Natural killer cell (primary cell): ENCODE measurements around the gene DDIT3. TPM values are rescaled to one million over a fixed set of nuclear protein-coding genes. Genes with fewer than 3 reads are reported as not detected.

Source experiments
- ATAC-seq, 3 donors: fragments of 150-1000 bp in 2 of 3; fragments of 200-7000 bp in 1 of 3; cut with Tn5 transposase; 1 replicate in 1 of 3; 2 replicates in 2 of 3; pipeline ENCODE4 v1.10.0; 2021; ENCODE audit warnings: mild to moderate bottlenecking in 2 of 3, moderate library complexity in 2 of 3
- DNase-seq, 2 donors: peaks; one replicate each; pipeline versions ENCODE4 v3.0.0 to v3.0.0-alpha.2; 2013 to 2021; ENCODE audit warnings: mixed read lengths in 1 of 2
- H3K27ac ChIP-seq: one replicate; pipeline ENCODE4 v1.5.1; 2013; ENCODE audit warnings: mild to moderate bottlenecking, low read length
- H3K27me3 ChIP-seq: one replicate; pipeline ENCODE4 v1.6.1; 2013; ENCODE audit warnings: low read length; ENCODE audit not compliant: control insufficient read depth, insufficient read depth
- H3K36me3 ChIP-seq: one replicate; pipeline ENCODE4 v1.6.1; 2013; ENCODE audit warnings: low read length; ENCODE audit not compliant: control insufficient read depth, insufficient read depth
- H3K4me1 ChIP-seq: one replicate; pipeline ENCODE4 v1.6.1; 2013; ENCODE audit warnings: low read length; ENCODE audit not compliant: control insufficient read depth, insufficient read depth
- H3K4me3 ChIP-seq: one replicate; pipeline ENCODE4 v1.5.1; 2013; ENCODE audit warnings: low read length
- H3K9me3 ChIP-seq: one replicate; pipeline ENCODE4 v1.6.1; 2013; ENCODE audit warnings: low read length; ENCODE audit not compliant: control insufficient read depth, insufficient read depth
- H3K27ac Mint-ChIP-seq, 2 donors: one replicate each; pipeline ENCODE4 v1.8.0; 2022; ENCODE audit warnings: mild to moderate bottlenecking in 2 of 2, mixed read lengths in 2 of 2, moderate library complexity in 1 of 2
- H3K27me3 Mint-ChIP-seq, 2 donors: one replicate each; pipeline ENCODE4 v1.8.0; 2022; ENCODE audit warnings: low read depth in 2 of 2, mixed read lengths in 2 of 2
- H3K36me3 Mint-ChIP-seq: one replicate; pipeline ENCODE4 v1.8.0; 2022; ENCODE audit warnings: mixed read lengths
- H3K4me1 Mint-ChIP-seq, 2 donors: one replicate each; pipeline ENCODE4 v1.8.0; 2022; ENCODE audit warnings: mixed read lengths in 2 of 2
- H3K4me3 Mint-ChIP-seq: one replicate; pipeline ENCODE4 v1.8.0; 2022; ENCODE audit warnings: mild to moderate bottlenecking, moderate library complexity, mixed read lengths
- H3K9me3 Mint-ChIP-seq, 2 donors: one replicate each; pipeline ENCODE4 v1.8.0; 2022; ENCODE audit warnings: mixed read lengths in 2 of 2
- CTCF ChIP-seq: fragments of 200-600 bp; IDR thresholded peaks from one replicate; pipeline ENCODE4 v1.8.0; 2022; ENCODE audit warnings: antibody characterized with exemption
- WGBS: methylation state at CpG from one replicate; pipeline ENCODE4 v1.1.7; 2013; ENCODE audit warnings: missing lambda C conversion rate; ENCODE audit not compliant: insufficient coverage; 5-methylcytosine and 5-hydroxymethylcytosine counted together
- intact Hi-C: fragments of 100-400 bp; cut with micrococcal nuclease; formaldehyde crosslinking; loops from one replicate; pipeline ENCODE4 v1.14.2; 2022
- total RNA-seq, 4 donors: library from RNA; stranded (reverse); fragments of 120-200 nt in 1 of 4; gene quantifications; one replicate each; pipeline versions ENCODE4 v1.2.3 to v1.2.4, GENCODE V29; 2013 to 2022

Gene DDIT3
- total RNA-seq, 3 donors from 2014 or later (not counting 1 experiment from before 2014, with no cell fraction given): 117 to 318 (median 182) TPM

- H3K27ac Mint-ChIP-seq: peak overlapping the region; percentile 26 to 60
- peaks cover 26% of the 10 kb centered on the region for H3K36me3 Mint-ChIP-seq
- WGBS: 94% methylated on average over 5 of the region's 5 CpGs
Measured at GRCh38 chr12:57513266-57513665, 7.0 kb downstream of the DDIT3 start.

GRCh38 chr12:57512665-57513064, 7.6 kb downstream of the DDIT3 start:
- intact Hi-C loops: no loop called here
- H3K36me3 ChIP-seq: peaks cover 72% of the 10 kb centered on the region
- H3K27ac Mint-ChIP-seq: peak overlapping the region; percentile 26 to 60
- ATAC-seq: peak in 1 of 3 donors; percentile 7
- H3K27me3 ChIP-seq: no peaks in the 10 kb centered on the region
- TF ChIP-seq CTCF: no peak
- no peak overlapping the region for H3K27ac ChIP-seq
- no peaks in the 10 kb centered on the region for H3K27me3 Mint-ChIP-seq
- peaks cover 5 to 10% of the 10 kb centered on the region in 2 donors for H3K4me1 Mint-ChIP-seq
- no peak for DNase-seq
- WGBS: 97% methylated on average over 6 of the region's 6 CpGs
- peaks cover 26% of the 10 kb centered on the region for H3K36me3 Mint-ChIP-seq
- no peak overlapping the region for H3K4me3 Mint-ChIP-seq
- H3K9me3 ChIP-seq: no peaks in the 10 kb centered on the region
- H3K4me1 ChIP-seq: no peaks in the 10 kb centered on the region
- H3K4me3 ChIP-seq: no peak overlapping the region
- no peaks in the 10 kb centered on the region for H3K9me3 Mint-ChIP-seq

More at GRCh38 chr12:57513266-57513665, 7.0 kb downstream of the DDIT3 start:
- Mint-ChIP-seq H3K4me3 (no peak overlapping the region), H3K9me3 (no peaks in the 10 kb centered on the region), H3K27me3 (no peaks in the 10 kb centered on the region), H3K4me1 (peaks cover 7 to 14% of the 10 kb centered on the region in 2 donors)
- Histone ChIP-seq H3K4me3 (no peak overlapping the region), H3K4me1 (peaks cover 4% of the 10 kb centered on the region), H3K27ac (no peak overlapping the region), H3K36me3 (peaks cover 77% of the 10 kb centered on the region), H3K9me3 (no peaks in the 10 kb centered on the region), H3K27me3 (no peaks in the 10 kb centered on the region)
- no peak for DNase-seq
- no peak for ATAC-seq
- no peak for TF ChIP-seq CTCF
- intact Hi-C loops: no loop called here

GRCh38 chr12:57511588-57512325, 8.6 kb downstream of the DDIT3 start:
- ATAC-seq (peak in 1 of 3 donors; percentile 10), DNase-seq (no peak)
- Mint-ChIP-seq H3K9me3 (no peaks in the 10 kb centered on the region), H3K27me3 (no peaks in the 10 kb centered on the region), H3K4me1 (peaks cover under 1 to 5% of the 10 kb centered on the region in 2 donors), H3K36me3 (peaks cover 21% of the 10 kb centered on the region), H3K4me3 (no peak overlapping the region), H3K27ac (peak overlapping the region; percentile 26 to 60)
- H3K27ac ChIP-seq: no peak overlapping the region
- H3K4me3 ChIP-seq: no peak overlapping the region
- H3K36me3 ChIP-seq: peaks cover 63% of the 10 kb centered on the region
- no peaks in the 10 kb centered on the region for H3K4me1 ChIP-seq
- intact Hi-C loops: no loop called here
- H3K27me3 ChIP-seq: no peaks in the 10 kb centered on the region
- H3K9me3 ChIP-seq: no peaks in the 10 kb centered on the region
- TF ChIP-seq CTCF: no peak
- 98% methylated on average over 6 of the region's 7 CpGs for WGBS
